Frontal cortex (tissue), 4 donors: ENCODE results near the gene LCOR. TPM values are rescaled to one million over a fixed set of nuclear protein-coding genes. Genes with fewer than 3 reads are reported as not detected.
"Not testable (repeated sequence)": the region's sequence is repeated elsewhere in the genome, so short reads cannot be mapped to it uniquely, and the experiment has no call there.

ENCODE experiments used
- DNase-seq, 2 donors: peaks; one replicate each; pipeline ENCODE4 v3.0.0; 2012; ENCODE audit warnings: low spot score in 2 of 2
- FAIRE-seq: peaks from 2 replicates; lab custom pipeline; 2012; peaks lifted over from hg19 to GRCh38; lab: Jason Lieb, UNC
- total RNA-seq: library from RNA; depleted of rRNA; stranded (reverse); fragments of >200 nt; gene quantifications from one replicate; pipeline ENCODE4 v1.2.3, GENCODE V29; 2014
- donor health status: control.
- donor health status: control.
- donor health status: control.

Gene LCOR
- total RNA-seq: 52.2 TPM

DNA sequence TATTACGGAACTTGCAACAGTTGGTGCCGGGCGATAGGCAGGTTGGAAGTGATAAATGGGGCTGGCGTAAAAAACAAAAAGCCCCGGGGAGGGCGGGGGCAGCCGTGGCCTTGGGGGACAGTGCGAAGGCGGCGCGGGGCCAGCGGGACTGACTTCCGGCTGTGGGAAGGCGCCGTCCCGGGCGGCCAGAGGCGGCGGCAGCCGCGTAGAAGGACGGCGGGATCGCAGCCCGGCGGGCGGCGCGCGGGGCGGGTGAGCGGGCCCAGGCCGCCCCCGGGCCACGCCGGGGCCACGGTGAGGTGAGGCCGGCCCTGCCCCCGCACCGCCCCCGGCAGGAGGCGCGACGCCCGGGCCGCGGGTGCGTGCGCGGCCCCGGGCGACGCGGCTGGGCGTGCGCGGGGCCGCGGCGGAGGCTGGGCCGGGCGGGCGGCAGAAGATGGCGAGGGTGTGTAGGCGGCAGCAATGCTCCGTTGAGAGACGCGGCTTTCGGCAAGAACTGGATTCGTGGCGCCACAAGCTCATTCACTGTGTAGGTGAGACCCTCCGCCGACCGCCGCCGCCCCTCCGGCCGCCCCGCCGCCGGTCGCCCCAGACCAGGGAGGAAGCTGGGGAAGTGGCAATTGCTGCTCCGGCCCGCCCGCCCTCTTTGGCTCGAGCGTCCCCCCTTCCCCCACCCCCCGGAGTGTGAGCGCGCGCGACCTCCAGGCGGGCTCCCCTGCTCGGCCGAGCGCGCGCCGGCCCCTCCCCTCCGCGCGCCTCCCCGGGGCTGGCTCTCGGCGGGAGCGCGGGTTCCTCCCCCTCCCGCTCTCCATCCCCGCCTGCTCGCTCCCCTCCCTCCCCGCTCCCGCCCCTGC, at the start of gene LCOR:
LCOR (plus strand) TSS at position 432 of the 854 bp plus-strand sequence. CDS start 116,760 bp downstream, outside the sequence.
- DNase-seq (peak; percentile 92 to 97), FAIRE-seq (no peak)

- FAIRE-seq (no peak), DNase-seq (no peak)
These were observed 47.8 kb upstream of the LCOR start for GRCh38 chr10:96784253-96784652.

- FAIRE-seq: no peak
- DNase-seq: no peak
These were observed 42.5 kb upstream of the LCOR start for GRCh38 chr10:96789571-96790108.

DNA sequence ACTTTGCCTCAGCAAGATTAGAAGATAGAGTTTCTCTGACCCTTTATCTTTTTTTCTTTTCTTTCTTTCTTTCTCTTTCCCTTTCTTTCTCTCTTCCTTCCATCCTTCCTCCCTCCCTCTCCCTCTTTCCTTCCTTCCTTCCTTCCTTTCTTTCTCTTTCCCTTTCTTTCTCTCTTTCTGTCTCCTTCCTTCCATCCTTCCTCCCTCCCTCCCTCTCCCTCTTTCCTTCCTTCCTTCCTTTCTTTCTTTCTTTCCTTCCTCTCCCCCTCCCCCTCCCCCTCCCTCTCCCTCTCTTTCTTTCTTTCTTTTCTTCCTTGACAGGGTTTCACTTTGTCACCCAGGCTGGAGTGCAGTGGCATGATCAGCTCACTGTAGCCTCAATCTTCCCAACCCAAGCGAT, 40.2 kb upstream of the LCOR start:
- DNase-seq: no peak

GRCh38 chr10:96794836-96795733, 37.0 kb upstream of the LCOR start:
- FAIRE-seq: no peak
- no peak for DNase-seq

More for the DNA sequence above, 40.2 kb upstream of the LCOR start:
- FAIRE-seq: no peak

- DNase-seq: no peak
- no peak for FAIRE-seq
These were observed 34.6 kb upstream of the LCOR start for GRCh38 chr10:96797485-96797884.

DNA sequence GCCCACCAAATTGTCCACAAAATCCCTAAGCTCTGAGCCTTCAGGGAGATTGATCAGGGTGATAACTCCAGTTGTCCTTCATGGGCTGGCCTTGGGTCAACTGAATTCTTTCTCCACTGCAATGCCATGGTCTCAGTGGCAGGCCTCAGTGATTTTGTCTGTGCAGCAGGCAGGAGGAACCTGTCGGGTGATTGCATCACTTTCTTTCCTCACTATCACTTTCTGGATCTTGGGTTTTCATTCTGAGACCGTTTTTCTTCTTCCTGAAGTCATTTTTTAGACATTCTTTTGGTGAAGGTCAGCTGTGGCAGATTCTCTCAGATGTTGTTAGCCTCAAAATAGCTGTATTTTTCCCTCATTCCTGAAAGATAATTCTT, 28.8 kb upstream of the LCOR start:
- DNase-seq (no peak), FAIRE-seq (no peak)

GRCh38 chr10:96814264-96814663, 17.8 kb upstream of the LCOR start:
- FAIRE-seq: no peak
- DNase-seq: no peak

- not testable (repeated sequence) for DNase-seq, FAIRE-seq
These were observed 13.1 kb upstream of the LCOR start for GRCh38 chr10:96818971-96819370.

DNA sequence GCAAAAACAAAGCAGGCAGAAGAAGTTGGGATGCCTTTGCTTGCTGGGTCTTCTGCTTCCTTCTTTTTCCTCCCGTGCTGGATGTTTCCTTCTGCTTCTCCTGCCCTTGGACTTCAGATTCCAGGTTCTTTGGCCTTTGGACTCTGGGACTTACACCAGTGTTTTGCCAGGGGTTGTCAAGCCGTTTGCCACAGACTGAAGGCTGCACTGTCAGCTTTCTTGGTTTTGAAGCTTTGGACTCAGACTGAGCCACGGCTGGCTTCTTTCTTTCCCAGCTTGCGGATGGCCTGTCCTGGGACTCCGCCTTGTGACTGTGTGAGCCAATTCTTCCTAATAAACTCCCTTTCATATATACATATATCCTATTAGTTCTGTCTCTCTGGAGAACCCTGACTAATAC, 11.3 kb upstream of the LCOR start:
- no peak for DNase-seq
- no peak for FAIRE-seq

DNA sequence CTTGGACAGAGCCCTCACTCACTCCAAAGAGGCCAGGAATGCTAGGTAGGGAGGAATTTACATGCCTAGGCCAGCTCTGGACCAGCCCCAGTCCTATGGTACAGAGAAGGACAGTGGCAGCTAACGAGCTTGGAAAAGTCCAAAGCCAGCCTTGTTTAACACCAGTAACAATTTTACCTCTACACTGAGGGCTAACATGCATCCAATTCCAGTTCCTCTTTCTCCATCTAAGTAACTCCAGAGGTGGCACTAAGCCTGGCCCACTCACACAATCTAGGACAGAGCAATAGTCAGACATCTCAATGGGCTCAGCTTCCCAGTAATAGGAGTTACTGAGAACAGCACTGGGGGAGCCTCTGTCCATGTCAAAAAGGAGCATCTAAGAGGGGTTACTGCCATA, 5.7 kb upstream of the LCOR start:
- DNase-seq: no peak
- FAIRE-seq: no peak

GRCh38 chr10:96828609-96829008, 3.5 kb upstream of the LCOR start:
- DNase-seq (no peak), FAIRE-seq (no peak)

- DNase-seq (no peak), FAIRE-seq (no peak)
These were observed 2.9 kb upstream of the LCOR start for GRCh38 chr10:96829029-96829773.

GRCh38 chr10:96830511-96831199, 1.4 kb upstream of the LCOR start:
- no peak for FAIRE-seq
- DNase-seq: peak in 1 of 2 donors; percentile 40

GRCh38 chr10:96831200-96831866, 765 bp upstream of the LCOR start:
- DNase-seq: no peak

DNA sequence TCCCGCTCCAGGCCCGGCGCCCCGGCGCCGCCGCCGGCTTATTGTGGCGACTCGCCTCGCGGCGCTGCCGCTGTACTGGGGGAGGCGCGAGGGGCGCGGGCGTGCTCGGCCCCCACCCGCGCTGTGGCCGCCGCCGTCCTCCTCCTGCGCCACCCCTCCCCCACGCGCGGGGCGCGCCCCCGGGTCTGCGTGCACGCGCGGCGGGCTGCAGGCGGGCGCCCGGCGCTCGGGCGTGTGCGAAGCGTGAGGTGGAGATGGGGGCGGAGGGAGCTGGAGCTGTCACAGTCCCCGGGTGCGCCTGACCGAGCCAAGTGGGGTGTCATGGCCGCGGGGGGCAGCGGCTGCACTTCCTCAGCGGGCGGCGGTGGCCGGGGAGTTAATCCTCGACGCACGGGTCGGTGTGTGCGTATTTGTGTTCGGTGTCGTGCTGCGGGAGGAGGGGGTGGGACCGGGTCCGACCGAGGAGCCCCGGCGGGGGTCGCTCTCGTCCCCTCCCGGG, 672 bp downstream of the LCOR start:
- DNase-seq: peak; percentile 88 to 93

More at GRCh38 chr10:96831200-96831866, 765 bp upstream of the LCOR start:
- FAIRE-seq: no peak

DNA sequence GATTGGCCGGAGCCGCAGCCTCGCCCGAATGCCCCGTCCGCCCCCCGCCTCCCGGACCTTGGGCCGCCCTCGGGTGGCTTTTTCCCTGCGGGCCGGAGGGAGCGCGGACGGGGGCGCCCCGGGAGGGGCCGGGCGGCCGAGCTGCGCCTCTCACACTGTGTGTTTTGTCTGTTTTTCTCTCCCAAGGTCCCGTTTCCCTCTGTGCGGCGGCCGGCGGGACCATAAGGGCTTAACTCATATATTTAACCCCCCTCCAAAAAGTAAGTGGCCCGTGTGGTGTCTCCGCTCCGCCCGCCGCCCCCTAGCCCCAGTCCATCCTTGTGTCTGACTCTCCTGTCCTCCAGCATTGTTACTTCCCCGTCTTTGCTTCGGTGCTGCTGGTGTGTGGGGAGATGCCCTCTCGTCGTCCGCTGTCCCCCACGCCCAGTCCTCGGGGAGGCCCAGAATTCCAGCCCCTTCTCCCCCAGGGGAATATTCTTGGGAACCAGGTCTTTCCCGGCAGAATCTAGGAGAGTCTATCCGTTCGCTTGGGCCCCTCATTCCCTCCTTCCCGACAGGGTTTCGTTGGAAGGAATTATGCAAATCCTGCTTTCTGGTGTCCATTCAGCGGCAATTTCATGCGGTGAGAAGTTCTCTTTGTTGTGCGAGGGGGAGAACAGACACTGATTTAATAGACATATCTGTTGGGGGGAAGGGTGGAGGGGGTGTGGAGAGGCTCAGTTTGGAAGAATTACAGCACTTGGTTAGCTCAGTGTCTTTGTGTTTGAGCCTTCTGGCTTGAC, 1.3 kb downstream of the LCOR start:
- peak in 1 of 2 donors; percentile 42 for DNase-seq
- FAIRE-seq: no peak

More for the DNA sequence above, 672 bp downstream of the LCOR start:
- no peak for FAIRE-seq

DNA sequence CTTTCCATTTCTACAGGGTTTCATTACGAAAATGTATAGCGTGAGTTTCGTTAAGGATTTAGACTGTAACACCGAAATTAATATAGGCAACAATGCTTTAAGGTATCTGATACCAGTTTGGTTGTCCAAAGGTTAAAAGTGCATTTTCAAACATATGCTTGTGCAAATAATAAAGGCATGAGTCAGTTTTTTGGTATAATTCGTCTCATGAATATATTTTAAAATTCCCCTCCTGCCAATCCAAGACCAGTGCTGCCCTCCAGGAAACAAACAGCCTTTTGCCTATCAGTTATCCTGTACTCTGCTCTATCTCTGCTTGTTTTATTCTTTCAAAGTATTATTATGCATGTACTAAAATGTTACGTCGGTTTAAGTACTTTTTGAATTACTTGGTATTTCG, 2.0 kb downstream of the LCOR start:
- FAIRE-seq (no peak), DNase-seq (no peak)
